ENCODE results near the gene MSL1.
"Not testable (repeated sequence)": the region's sequence is repeated elsewhere in the genome, so short reads cannot be mapped to it uniquely, and the experiment has no call there.

MSL1 gene

DNA sequence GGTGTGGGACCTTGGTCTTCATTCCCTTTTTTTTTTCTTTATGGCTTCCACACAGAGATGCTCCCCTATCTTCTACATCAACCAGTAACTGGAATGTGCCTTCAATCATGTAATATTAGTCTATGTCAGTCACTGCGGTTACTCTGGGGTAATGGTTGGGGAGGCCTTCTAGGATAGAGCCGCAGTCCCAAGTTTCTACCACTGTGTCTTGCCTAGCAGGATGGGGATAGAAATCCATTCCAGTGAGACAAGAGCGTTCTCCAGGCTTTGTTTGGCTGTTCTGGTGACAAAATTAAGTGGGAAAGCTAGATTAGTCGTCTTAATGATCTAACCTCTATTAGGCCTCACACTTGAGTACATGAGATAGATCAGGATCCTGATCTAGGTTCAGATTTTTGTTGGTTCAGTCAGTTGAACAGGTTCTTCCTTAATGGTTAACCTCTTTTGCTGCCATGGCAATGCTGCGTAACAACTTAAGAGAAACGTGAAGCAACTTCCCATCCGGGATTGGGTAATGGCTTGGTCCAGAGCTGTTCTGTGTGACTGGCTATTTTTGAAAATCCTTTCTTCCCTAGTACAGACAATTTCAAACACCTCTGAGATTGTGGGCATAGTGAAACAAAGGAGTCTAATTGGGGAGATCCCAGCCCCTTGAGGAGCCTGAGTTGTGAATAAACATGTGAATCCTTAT is 8.7 kb downstream of the MSL1 start:
- no peak for DNase-seq (ENCODE audit: low spot score)

DNA sequence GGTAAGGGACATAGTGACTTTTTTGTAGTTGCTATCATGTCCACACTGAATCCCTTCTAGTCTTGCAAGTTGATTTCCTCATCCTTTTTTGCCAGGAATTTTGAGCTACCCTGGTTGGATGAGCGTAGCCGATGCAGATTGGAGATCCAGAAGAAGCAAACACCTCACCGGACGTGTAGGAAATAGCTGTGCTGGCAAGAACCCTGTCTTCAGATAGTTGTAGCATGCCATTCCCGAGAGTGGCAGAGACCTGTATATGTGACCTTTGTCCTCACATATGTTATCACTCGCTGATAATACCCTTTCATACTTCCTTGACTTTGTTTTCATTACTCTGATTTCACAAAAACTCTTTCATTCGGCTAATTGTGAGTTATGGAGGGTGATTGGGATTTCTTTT is 12.4 kb downstream of the MSL1 start:
- DNase-seq (ENCODE audit: low spot score) = no peak

- no peak for DNase-seq (ENCODE audit: low spot score)
Observed at GRCh38 chr17:40135817-40136216, 14.0 kb downstream of the MSL1 start.

DNA sequence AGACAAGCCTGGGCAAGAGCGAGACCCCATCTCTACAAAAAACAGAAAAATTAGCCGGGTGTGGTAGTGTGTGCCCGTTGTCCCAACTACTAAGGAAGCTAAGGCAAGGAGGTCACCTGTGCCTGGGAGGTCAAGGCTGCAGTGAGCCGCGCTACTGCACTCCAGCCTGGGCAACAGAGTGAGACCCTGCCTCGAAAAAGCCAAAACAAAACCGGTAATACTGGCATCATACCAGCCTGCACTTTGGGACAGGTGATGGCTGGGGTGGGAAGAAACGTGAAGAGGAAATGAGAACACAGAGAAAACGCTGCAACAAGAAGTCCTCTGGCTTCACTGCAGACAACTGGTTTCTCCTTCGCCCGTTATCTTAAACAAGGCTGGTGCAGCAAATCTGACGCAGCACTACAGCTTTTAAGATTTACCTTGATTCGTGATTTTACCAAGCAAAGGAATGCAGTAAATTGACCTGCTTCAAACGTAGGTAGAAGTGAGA is 17.8 kb downstream of the MSL1 start:
- DNase-seq (ENCODE audit: low spot score) = no peak

DNA sequence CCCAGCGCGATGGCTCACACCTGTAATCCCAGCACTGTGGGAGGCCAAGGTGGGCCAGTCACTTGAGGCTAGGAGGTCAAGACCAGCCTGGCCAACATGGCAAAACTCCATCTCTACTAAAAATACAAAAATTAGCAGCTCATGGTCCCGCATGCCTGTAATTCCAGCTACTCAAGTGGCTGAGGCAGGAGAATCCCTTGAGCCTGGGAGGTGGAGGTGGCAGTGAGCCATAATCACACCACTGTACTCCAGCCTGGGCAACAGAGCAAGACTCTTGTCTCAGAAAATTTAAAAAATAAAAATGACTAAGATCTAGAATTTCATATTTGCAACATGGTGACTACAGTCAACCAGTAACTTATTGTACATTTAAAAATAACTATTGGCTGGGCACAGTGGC is 21.4 kb downstream of the MSL1 start:
- DNase-seq (ENCODE audit: low spot score) = not testable (repeated sequence)

- no peak for DNase-seq (ENCODE audit: low spot score)
Observed at GRCh38 chr17:40145476-40145875, 23.7 kb downstream of the MSL1 start.

DNA sequence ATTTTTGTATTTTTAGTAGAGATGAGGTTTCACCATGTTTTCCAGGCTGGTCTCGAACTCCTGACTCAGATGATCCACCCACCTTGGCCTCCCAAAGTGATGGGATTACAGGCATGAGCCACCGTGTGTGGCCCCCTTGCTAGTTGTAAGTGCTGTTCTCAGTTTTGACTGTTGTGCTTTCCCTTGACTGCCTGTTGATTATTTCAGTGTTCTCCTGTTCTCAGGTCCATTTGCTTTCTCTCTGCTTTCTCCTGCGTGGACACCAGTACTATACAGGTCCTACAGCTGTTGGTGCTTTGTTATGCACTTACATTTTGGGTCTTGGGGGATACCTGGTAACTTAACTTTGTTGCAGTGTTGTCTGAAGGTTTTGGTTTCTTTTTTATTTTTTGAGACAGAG is 26.8 kb downstream of the MSL1 start:
- no peak for DNase-seq (ENCODE audit: low spot score)

DNA sequence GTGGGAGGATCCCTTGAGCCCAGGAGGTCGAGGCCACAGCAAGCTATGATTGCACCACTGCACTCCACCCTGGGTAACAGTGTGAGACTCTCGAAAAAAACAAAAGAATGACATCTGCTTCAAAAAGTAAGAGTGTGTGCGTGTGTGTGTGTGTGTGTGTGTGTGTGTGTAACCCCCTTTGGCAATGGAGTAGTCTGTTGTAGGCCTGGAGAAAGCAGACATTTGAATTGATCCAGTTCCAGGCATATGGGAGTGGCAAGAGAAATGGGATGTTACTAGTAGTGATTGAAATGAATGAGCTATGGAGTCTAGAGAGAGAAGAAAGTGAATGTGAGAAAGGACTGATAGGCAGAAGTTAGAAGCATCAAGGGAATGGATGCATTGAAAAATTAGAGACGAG is 28.5 kb downstream of the MSL1 start:
- DNase-seq (ENCODE audit: low spot score) = no peak

GRCh38 chr17:40151414-40151963 is 29.7 kb downstream of the MSL1 start:
- DNase-seq (ENCODE audit: low spot score) = no peak

GRCh38 chr17:40153603-40154236 is 31.9 kb downstream of the MSL1 start:
- no peak for DNase-seq (ENCODE audit: low spot score)

- no peak for DNase-seq (ENCODE audit: low spot score)
Observed at GRCh38 chr17:40157973-40158372, 36.2 kb downstream of the MSL1 start.

- no peak for DNase-seq (ENCODE audit: low spot score)
Observed at GRCh38 chr17:40158438-40159013, 36.8 kb downstream of the MSL1 start.

DNA sequence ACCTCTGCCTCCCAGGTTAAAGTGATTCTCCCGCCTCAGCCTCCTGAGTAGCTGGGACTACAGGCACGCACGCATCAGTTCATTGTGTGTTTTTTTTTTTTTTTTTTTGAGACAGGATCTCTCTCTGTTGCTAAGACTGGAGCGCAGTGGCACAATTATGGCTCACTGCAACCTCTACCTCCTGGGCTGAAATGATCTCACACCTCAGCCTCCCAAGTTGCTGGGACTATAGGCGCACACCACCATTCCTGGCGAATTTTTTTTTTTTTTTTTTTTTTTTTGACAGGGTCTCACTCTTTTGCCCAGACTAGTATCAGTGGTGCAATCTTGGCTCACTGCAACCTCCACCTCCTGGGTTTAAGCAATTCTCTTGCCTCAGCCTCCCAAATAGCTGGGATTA is 37.7 kb downstream of the MSL1 start:
- no peak for DNase-seq (ENCODE audit: low spot score)

- DNase-seq (ENCODE audit: low spot score) = no peak
Observed at GRCh38 chr17:40167685-40168261, 46.0 kb downstream of the MSL1 start.

GRCh38 chr17:40168262-40168832 is 46.6 kb downstream of the MSL1 start:
- peak; percentile 66 for DNase-seq (ENCODE audit: low spot score)

DNA sequence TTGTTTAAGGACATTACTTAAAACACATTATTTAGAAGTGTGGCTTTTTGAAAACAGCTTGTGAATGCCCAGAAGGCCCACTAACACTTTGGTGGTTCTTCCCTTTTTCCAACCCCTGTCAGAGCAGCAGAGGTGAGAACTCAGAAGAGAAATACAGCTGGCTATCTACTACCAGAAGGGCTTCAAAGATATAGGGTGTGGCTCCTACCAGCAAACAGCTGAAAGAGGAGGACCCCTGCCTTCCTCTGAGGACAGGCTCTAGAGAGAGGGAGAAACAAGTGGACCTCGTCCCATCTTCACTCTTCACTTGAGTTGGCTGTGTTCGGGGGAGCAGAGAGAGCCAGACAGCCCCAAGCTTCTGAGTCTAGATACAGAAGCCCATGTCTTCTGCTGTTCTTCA is 48.6 kb downstream of the MSL1 start:
- no peak for DNase-seq (ENCODE audit: low spot score)

DNA sequence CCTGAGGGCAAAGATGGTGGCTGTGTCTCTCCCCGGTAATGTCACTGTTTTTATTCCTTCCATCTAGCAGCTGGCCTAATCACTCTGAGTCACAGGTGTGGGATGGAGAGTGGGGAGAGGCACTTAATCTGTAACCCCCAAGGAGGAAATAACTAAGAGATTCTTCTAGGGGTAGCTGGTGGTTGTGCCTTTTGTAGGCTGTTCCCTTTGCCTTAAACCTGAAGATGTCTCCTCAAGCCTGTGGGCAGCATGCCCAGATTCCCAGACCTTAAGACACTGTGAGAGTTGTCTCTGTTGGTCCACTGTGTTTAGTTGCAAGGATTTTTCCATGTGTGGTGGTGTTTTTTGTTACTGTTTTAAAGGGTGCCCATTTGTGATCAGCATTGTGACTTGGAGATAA is 50.0 kb downstream of the MSL1 start:
- DNase-seq (ENCODE audit: low spot score) = no peak

DNA sequence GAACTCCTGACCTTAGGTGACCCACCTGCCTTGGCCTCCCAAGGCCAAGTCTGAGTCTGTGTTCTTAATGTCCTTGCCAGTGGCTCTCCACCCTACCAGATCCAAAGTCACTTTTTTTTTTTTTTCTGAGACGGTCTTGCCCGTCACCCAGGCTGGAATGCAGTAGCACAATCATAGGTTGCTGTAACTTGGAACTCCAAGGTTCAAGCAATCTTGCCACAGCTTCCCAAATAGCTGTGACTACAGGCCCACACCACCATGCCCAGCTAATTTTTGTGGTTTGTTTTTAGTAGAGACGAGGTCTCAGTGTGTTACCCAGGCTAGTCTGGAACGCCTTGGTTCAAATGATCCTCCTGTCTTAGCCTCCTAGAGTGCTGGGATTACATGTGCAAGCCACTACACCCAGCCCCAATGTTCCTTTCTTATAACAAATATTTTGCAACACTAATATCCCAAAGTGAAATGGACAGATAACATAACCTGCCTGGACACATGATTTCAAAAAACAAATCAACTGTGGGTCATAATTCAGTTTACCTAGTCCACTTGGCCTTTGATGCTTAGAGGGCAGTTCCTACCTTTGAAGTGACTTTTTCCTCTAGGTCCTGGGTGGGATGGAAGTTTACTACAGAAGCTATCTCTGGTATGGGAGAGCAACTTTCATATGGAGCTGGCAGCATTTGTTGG is 51.5 kb downstream of the MSL1 start:
- no peak for DNase-seq (ENCODE audit: low spot score)

GRCh38 chr17:40173778-40174135 is 52.0 kb downstream of the MSL1 start:
- DNase-seq (ENCODE audit: low spot score) = no peak

- no peak for DNase-seq (ENCODE audit: low spot score)
Observed at GRCh38 chr17:40174514-40174913, 52.7 kb downstream of the MSL1 start.

GRCh38 chr17:40175928-40176753 is 54.4 kb downstream of the MSL1 start:
- no peak for DNase-seq (ENCODE audit: low spot score)
